HFFc6 (cell line): ENCODE measurements around the gene CD81. TPM values are rescaled to one million over a fixed set of nuclear protein-coding genes. Genes with fewer than 3 reads are reported as not detected.

ENCODE experiments used
- DNase-seq: peaks from one replicate; pipeline ENCODE4 v3.0.0-alpha.2; 2018
- H3K27ac Mint-ChIP-seq: 2 replicates; pipeline ENCODE4 v1.8.0; 2020; ENCODE audit warnings: mild to moderate bottlenecking, mixed read lengths
- H3K27me3 Mint-ChIP-seq: 2 replicates; pipeline ENCODE4 v1.8.0; 2021; ENCODE audit warnings: mild to moderate bottlenecking, moderate library complexity, mixed read lengths; ENCODE audit not compliant: insufficient read depth
- H3K36me3 Mint-ChIP-seq: 2 replicates; pipeline ENCODE4 v1.8.0; 2021; ENCODE audit warnings: low read depth, mixed read lengths
- H3K4me1 Mint-ChIP-seq: 2 replicates; pipeline ENCODE4 v1.8.0; 2020; ENCODE audit warnings: low read depth, mixed read lengths
- H3K4me3 Mint-ChIP-seq: 2 replicates; pipeline ENCODE4 v1.8.0; 2020; ENCODE audit warnings: mild to moderate bottlenecking, moderate library complexity, mixed read lengths
- H3K9me3 Mint-ChIP-seq: 2 replicates; pipeline ENCODE4 v1.8.0; 2020; ENCODE audit warnings: mild to moderate bottlenecking, mixed read lengths
- CTCF ChIP-seq: fragments of 200-600 bp; sonication (generic); IDR thresholded peaks from 2 replicates; pipeline ENCODE4 v1.5.0; 2021; ENCODE audit warnings: antibody characterized with exemption, mild to moderate bottlenecking
- total RNA-seq, 6 experiments: library from RNA; stranded (reverse); fragmentation: NEBNext Ultra II Directional; extraction: Animal tissue kit (Norgen Biotek cat#: 25700); gene quantifications; 2 replicates in 1 of 6; 3 replicates in 5 of 6; pipeline ENCODE4 v1.2.3, GENCODE V29; 2021

Gene CD81
- total RNA-seq, 6 experiments from 2014 or later = 540 to 738 (median 627) TPM

GRCh38 chr11:2446590-2447252, 69.6 kb downstream of the CD81 start:
- no peak overlapping the region for H3K4me3 Mint-ChIP-seq
- peaks cover 40% of the 10 kb centered on the region for H3K27me3 Mint-ChIP-seq
- H3K27ac Mint-ChIP-seq = no peak overlapping the region
- H3K36me3 Mint-ChIP-seq = no peaks in the 10 kb centered on the region
- no peak for DNase-seq
- peaks cover 5% of the 10 kb centered on the region; the same call in 1 of the 2 replicates for H3K9me3 Mint-ChIP-seq
- H3K4me1 Mint-ChIP-seq = no peaks in the 10 kb centered on the region
- no peak for TF ChIP-seq CTCF

Other genes starting within 250 kb of the CD81 start
- 1 to 10 TPM in 5 of 6 experiments, under 1 TPM in 1; 0.90 to 2.6 (median 2.0) TPM for gene IGF2, start 237.9 kb upstream of the CD81 start, total RNA-seq
- gene INS, start 216.1 kb upstream of the CD81 start, total RNA-seq = not detected
- gene TH, start 205.5 kb upstream of the CD81 start, total RNA-seq = not detected
- gene ASCL2, start 106.7 kb upstream of the CD81 start, total RNA-seq = not detected
- gene C11orf21, start 75.4 kb upstream of the CD81 start, total RNA-seq = not detected
- not detected for gene TSPAN32, start 75.3 kb upstream of the CD81 start, total RNA-seq
- 10 to 100 TPM; 47.4 to 74.7 (median 62.8) TPM for gene TSSC4, start 23.4 kb downstream of the CD81 start, total RNA-seq
- gene TRPM5, start 67.2 kb downstream of the CD81 start, total RNA-seq = not detected
- not detected for gene KCNQ1, start 67.7 kb downstream of the CD81 start, total RNA-seq